ENCODE results near the gene RAP1GAP2. TPM values are rescaled to one million over a fixed set of nuclear protein-coding genes. Genes with fewer than 3 reads are reported as not detected.

The RAP1GAP2 gene
- total RNA-seq, 1 donor from 2014 or later, result 22.6 TPM

- no peak for DNase-seq (ENCODE audit: extremely low spot score in 2 of 2)
- no peaks in the 10 kb centered on the region for H3K36me3 ChIP-seq
- H3K9me3 ChIP-seq, result no peaks in the 10 kb centered on the region
- intact Hi-C loops (cut with DNase I), result no loop called here
- no peak overlapping the region for H3K4me3 ChIP-seq
- no peaks in the 10 kb centered on the region for H3K27me3 ChIP-seq
- TF ChIP-seq POLR2AphosphoS5 (IDR thresholded peaks at IDR 0.05; ENCODE audit: insufficient read depth in 1 of 2, low read depth in 1 of 2) (no peak), CTCF (IDR thresholded peaks at IDR 0.05) (no peak), POLR2A (IDR thresholded peaks at IDR 0.05) (no peak)
- H3K4me1 ChIP-seq, result peaks cover 26% of the 10 kb centered on the region
- H3K27ac ChIP-seq, result no peak overlapping the region
Observed at GRCh38 chr17:2851615-2852014, 55.4 kb downstream of the RAP1GAP2 start.

- Histone ChIP-seq H3K27me3 (no peaks in the 10 kb centered on the region), H3K9me3 (no peaks in the 10 kb centered on the region), H3K4me3 (peak overlapping the region in 1 of 2 donors; percentile 57), H3K36me3 (no peaks in the 10 kb centered on the region), H3K27ac (no peak overlapping the region), H3K4me1 (peaks cover 26% of the 10 kb centered on the region)
- no peak for TF ChIP-seq POLR2A (IDR thresholded peaks at IDR 0.05)
- no peak for TF ChIP-seq POLR2AphosphoS5 (IDR thresholded peaks at IDR 0.05; ENCODE audit: insufficient read depth in 1 of 2, low read depth in 1 of 2)
- no peak for TF ChIP-seq CTCF (IDR thresholded peaks at IDR 0.05)
- intact Hi-C loops (cut with DNase I), result no loop called here
- DNase-seq (ENCODE audit: extremely low spot score in 2 of 2), result no peak
Observed at GRCh38 chr17:2852221-2852620, 56.0 kb downstream of the RAP1GAP2 start.

GRCh38 chr17:2852729-2853282 is 56.6 kb downstream of the RAP1GAP2 start:
- no peaks in the 10 kb centered on the region for H3K27me3 ChIP-seq
- no peak for TF ChIP-seq POLR2AphosphoS5 (IDR thresholded peaks at IDR 0.05; ENCODE audit: insufficient read depth in 1 of 2, low read depth in 1 of 2)
- TF ChIP-seq POLR2A (IDR thresholded peaks at IDR 0.05), result no peak
- TF ChIP-seq CTCF (IDR thresholded peaks at IDR 0.05), result no peak
- H3K36me3 ChIP-seq, result no peaks in the 10 kb centered on the region
- H3K4me1 ChIP-seq, result peaks cover 26% of the 10 kb centered on the region
- peak overlapping the region; percentile 57 to 81 for H3K4me3 ChIP-seq
- H3K27ac ChIP-seq, result peak overlapping the region; percentile 73
- intact Hi-C loops (cut with DNase I), result no loop called here
- H3K9me3 ChIP-seq, result no peaks in the 10 kb centered on the region
- DNase-seq (ENCODE audit: extremely low spot score in 2 of 2), result no peak

- no peak for TF ChIP-seq POLR2AphosphoS5 (IDR thresholded peaks at IDR 0.05; ENCODE audit: insufficient read depth in 1 of 2, low read depth in 1 of 2)
- TF ChIP-seq CTCF (IDR thresholded peaks at IDR 0.05), result no peak
- TF ChIP-seq POLR2A (IDR thresholded peaks at IDR 0.05), result peak in 1 of 2 donors; percentile 35
- H3K4me1 ChIP-seq, result peaks cover 26% of the 10 kb centered on the region
- H3K4me3 ChIP-seq, result peak overlapping the region; percentile 57 to 81
- no peaks in the 10 kb centered on the region for H3K27me3 ChIP-seq
- intact Hi-C loops (cut with DNase I), result no loop called here
- H3K27ac ChIP-seq, result peak overlapping the region; percentile 73
- H3K9me3 ChIP-seq, result no peaks in the 10 kb centered on the region
- DNase-seq (ENCODE audit: extremely low spot score in 2 of 2), result no peak
- no peaks in the 10 kb centered on the region for H3K36me3 ChIP-seq
Observed at GRCh38 chr17:2853283-2854142, 57.3 kb downstream of the RAP1GAP2 start.
